ENCODE measurements around the gene NECTIN1. TPM values are rescaled to one million over a fixed set of nuclear protein-coding genes. Genes with fewer than 3 reads are reported as not detected.

The NECTIN1 gene
- total RNA-seq, 2 experiments from 2014 or later, result 5.8 to 14.3 TPM

DNA sequence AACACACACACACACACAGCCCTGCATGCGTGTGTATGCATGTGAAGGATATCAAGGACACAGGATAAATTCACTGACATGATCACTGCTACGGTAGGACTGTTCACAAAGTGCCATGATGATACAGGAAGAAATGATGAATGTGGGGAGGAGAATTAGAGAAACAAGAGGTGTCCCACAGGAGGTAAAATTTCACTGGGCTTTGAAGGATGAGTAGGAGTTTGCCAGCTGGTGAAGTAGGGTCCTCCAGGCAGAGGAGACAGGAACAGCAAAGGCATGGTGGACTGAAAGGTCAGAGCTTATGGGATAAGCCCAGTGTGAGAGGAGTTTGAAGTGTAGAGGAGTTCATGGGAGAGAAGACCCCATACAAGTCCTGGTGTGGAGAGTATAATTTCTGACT, 18.6 kb downstream of the NECTIN1 start:
- ChIA-PET POLR2A (no interaction called here), CTCF (ENCODE audit: unreplicated experiment) (no interaction called here)
- Histone ChIP-seq H3K4me2 (ENCODE audit: low read length) (no peak overlapping the region), H3K4me1 (ENCODE audit: insufficient read depth, low read length, poor library complexity, severe bottlenecking) (no peaks in the 10 kb centered on the region), H2AFZ (ENCODE audit: low read length) (no peak overlapping the region), H3K9me2 (ENCODE audit: insufficient read depth, low read length) (no peaks in the 10 kb centered on the region), H3K36me3 (ENCODE audit: insufficient read depth, low read length) (no peaks in the 10 kb centered on the region), H3K27ac (ENCODE audit: low read depth, low read length, poor library complexity, severe bottlenecking) (no peak overlapping the region), H3K9me3 (ENCODE audit: low read length) (no peaks in the 10 kb centered on the region), H4K20me1 (ENCODE audit: insufficient read depth, low read length) (no peaks in the 10 kb centered on the region), H3K79me2 (ENCODE audit: insufficient read depth, low read depth, low read length) (no peaks in the 10 kb centered on the region), H3K4me3 (ENCODE audit: low read depth, low read length, poor library complexity, severe bottlenecking) (no peak overlapping the region)
- intact Hi-C loops (cut with micrococcal nuclease; ENCODE audit: unreplicated experiment), result no loop called here
- BruUV-seq (replicated peaks), result no TSS peak
- TF ChIP-seq, protein P1, sequence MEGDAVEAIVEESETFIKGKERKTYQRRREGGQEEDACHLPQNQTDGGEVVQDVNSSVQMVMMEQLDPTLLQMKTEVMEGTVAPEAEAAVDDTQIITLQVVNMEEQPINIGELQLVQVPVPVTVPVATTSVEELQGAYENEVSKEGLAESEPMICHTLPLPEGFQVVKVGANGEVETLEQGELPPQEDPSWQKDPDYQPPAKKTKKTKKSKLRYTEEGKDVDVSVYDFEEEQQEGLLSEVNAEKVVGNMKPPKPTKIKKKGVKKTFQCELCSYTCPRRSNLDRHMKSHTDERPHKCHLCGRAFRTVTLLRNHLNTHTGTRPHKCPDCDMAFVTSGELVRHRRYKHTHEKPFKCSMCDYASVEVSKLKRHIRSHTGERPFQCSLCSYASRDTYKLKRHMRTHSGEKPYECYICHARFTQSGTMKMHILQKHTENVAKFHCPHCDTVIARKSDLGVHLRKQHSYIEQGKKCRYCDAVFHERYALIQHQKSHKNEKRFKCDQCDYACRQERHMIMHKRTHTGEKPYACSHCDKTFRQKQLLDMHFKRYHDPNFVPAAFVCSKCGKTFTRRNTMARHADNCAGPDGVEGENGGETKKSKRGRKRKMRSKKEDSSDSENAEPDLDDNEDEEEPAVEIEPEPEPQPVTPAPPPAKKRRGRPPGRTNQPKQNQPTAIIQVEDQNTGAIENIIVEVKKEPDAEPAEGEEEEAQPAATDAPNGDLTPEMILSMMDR (conservative IDR thresholded peaks at IDR 0.05; ENCODE audit: low read length), result no peak
- TF ChIP-seq EZH2phosphoT487 (IDR thresholded peaks at IDR 0.05; ENCODE audit: borderline replicate concordance, low read depth, low read length), result no peak
- no peak for DNase-seq (ENCODE audit: low spot score)

DNA sequence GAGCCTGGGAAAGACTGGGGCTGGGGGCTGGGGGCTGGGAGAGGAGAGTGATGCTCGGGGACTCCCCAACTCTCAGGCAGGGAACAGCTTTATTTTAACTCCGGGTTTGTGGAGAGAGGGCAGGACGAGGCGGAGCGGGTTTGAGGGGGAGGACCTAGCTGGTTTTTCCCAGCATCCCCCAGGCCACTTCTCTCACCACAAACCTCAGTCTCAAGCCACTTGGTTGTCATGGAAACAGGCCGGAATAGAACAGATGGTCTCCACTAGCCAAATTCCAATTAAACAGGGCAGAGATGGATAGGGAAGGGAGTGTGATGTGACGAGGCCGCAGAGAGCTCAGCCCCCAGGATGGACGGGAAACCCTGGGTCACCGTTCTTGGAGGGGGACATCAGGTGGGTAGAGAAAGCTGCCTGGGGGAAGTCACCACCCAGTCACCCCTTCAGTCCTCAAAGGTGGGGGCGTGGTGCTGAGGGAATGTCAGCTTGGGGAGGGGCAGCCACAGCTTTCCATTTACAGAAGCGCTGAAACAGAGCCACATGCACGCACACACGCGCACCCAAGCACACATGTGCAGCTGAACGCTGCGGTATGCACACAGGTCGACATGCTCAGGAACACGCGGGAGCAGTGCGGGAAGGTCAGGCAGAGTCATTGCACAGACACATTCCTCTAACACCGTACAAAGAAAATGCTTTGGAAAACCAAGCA, 19.2 kb downstream of the NECTIN1 start:
- H3K4me1 ChIP-seq (ENCODE audit: insufficient read depth, low read length, poor library complexity, severe bottlenecking), result no peaks in the 10 kb centered on the region
- TF ChIP-seq, protein P1 (conservative IDR thresholded peaks at IDR 0.05; ENCODE audit: low read length), result no peak
- TF ChIP-seq EZH2phosphoT487 (IDR thresholded peaks at IDR 0.05; ENCODE audit: borderline replicate concordance, low read depth, low read length), result no peak
- CTCF ChIA-PET (ENCODE audit: unreplicated experiment), result interaction anchor here (0.7 kb wide), 1 partner anchor 763 kb away, joined by 4 read pairs; no protein-coding TSS in a partner anchor
- POLR2A ChIA-PET, result interaction anchor here (0.7 kb wide), 1 partner anchor 14 kb away, joined by 3 read pairs; no protein-coding TSS in a partner anchor
- H3K79me2 ChIP-seq (ENCODE audit: insufficient read depth, low read depth, low read length), result no peaks in the 10 kb centered on the region
- no peak overlapping the region for H2AFZ ChIP-seq (ENCODE audit: low read length)
- H3K4me2 ChIP-seq (ENCODE audit: low read length), result no peak overlapping the region
- no peaks in the 10 kb centered on the region for H3K9me2 ChIP-seq (ENCODE audit: insufficient read depth, low read length)
- peak; percentile 13 for DNase-seq (ENCODE audit: low spot score)
- no peak overlapping the region for H3K4me3 ChIP-seq (ENCODE audit: low read depth, low read length, poor library complexity, severe bottlenecking)
- BruUV-seq (replicated peaks), result no TSS peak
- no peaks in the 10 kb centered on the region for H3K36me3 ChIP-seq (ENCODE audit: insufficient read depth, low read length)
- H4K20me1 ChIP-seq (ENCODE audit: insufficient read depth, low read length), result no peaks in the 10 kb centered on the region
- H3K27ac ChIP-seq (ENCODE audit: low read depth, low read length, poor library complexity, severe bottlenecking), result no peak overlapping the region
- H3K9me3 ChIP-seq (ENCODE audit: low read length), result no peaks in the 10 kb centered on the region
- intact Hi-C loops (cut with micrococcal nuclease; ENCODE audit: unreplicated experiment), result no loop called here

DNA sequence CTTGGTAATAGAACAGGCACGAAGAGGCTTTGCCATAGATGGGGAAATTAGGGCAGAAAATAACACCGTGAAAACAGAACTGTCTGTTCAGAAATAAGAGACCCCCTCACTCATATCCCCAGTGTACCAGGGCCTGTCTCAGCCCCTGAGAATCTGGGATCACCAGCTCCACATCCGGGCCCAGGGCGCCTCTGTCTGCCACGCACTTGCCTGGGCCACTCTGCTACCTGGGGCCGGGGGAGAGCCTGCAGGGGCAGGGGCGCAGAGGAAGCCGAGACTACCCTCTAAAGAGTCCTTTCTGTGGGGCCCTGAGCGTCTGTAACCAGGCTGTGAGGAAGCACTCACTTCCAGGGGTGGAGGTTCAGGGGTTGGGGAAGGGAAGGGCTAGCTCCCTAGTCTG, 19.8 kb downstream of the NECTIN1 start:
- Histone ChIP-seq H3K4me1 (ENCODE audit: insufficient read depth, low read length, poor library complexity, severe bottlenecking) (no peaks in the 10 kb centered on the region), H3K36me3 (ENCODE audit: insufficient read depth, low read length) (no peaks in the 10 kb centered on the region), H3K9me3 (ENCODE audit: low read length) (no peaks in the 10 kb centered on the region), H4K20me1 (ENCODE audit: insufficient read depth, low read length) (no peaks in the 10 kb centered on the region), H3K27ac (ENCODE audit: low read depth, low read length, poor library complexity, severe bottlenecking) (no peak overlapping the region), H3K9me2 (ENCODE audit: insufficient read depth, low read length) (no peaks in the 10 kb centered on the region), H3K4me2 (ENCODE audit: low read length) (no peak overlapping the region), H3K79me2 (ENCODE audit: insufficient read depth, low read depth, low read length) (no peaks in the 10 kb centered on the region), H3K4me3 (ENCODE audit: low read depth, low read length, poor library complexity, severe bottlenecking) (no peak overlapping the region), H2AFZ (ENCODE audit: low read length) (no peak overlapping the region)
- CTCF ChIA-PET (ENCODE audit: unreplicated experiment), result interaction anchor here (0.7 kb wide), 1 partner anchor 764 kb away, joined by 4 read pairs; no protein-coding TSS in a partner anchor
- TF ChIP-seq, protein P1 (conservative IDR thresholded peaks at IDR 0.05; ENCODE audit: low read length), result no peak
- TF ChIP-seq EZH2phosphoT487 (IDR thresholded peaks at IDR 0.05; ENCODE audit: borderline replicate concordance, low read depth, low read length), result no peak
- intact Hi-C loops (cut with micrococcal nuclease; ENCODE audit: unreplicated experiment), result no loop called here
- DNase-seq (ENCODE audit: low spot score), result no peak
- no TSS peak for BruUV-seq (replicated peaks)
- POLR2A ChIA-PET, result interaction anchor here (0.5 to 0.7 kb wide), 2 partner anchors 15 to 62 kb away, joined by 3 to 5 read pairs; no protein-coding TSS in a partner anchor

Measured in OCI-LY7 (cell line).